Measurements from ENCODE around the gene MED23.

Gene MED23

GRCh38 chr6:131638013-131638412 lies 10.0 kb upstream of the MED23 start:
- no peak for DNase-seq

- no peak for DNase-seq
Measured at GRCh38 chr6:131636880-131637792, 9.1 kb upstream of the MED23 start, which contains the start of gene ENPP3. Gene ENPP3, plus strand, starts transcription at chr6:131637302. Its CDS starts 83 bp downstream, at chr6:131637385.

GRCh38 chr6:131635384-131636340 lies 7.6 kb upstream of the MED23 start:
- DNase-seq = no peak

GRCh38 chr6:131631625-131632289 lies 3.7 kb upstream of the MED23 start:
- DNase-seq = no peak

- no peak for DNase-seq
Measured at GRCh38 chr6:131629651-131630050, 1.6 kb upstream of the MED23 start.

- no peak for DNase-seq
Measured at GRCh38 chr6:131628726-131629125, 684 bp upstream of the MED23 start.

- DNase-seq = no peak
Measured at GRCh38 chr6:131615275-131615674, 12.8 kb downstream of the MED23 start.

GRCh38 chr6:131613296-131613925 lies 14.6 kb downstream of the MED23 start:
- DNase-seq = no peak

GRCh38 chr6:131602781-131603312 lies 25.2 kb downstream of the MED23 start:
- no peak for DNase-seq

- DNase-seq = no peak
Measured at GRCh38 chr6:131600716-131601115, 27.3 kb downstream of the MED23 start.

- no peak for DNase-seq
Measured at GRCh38 chr6:131597446-131597845, 30.6 kb downstream of the MED23 start.

GRCh38 chr6:131594074-131594473 lies 34.0 kb downstream of the MED23 start:
- DNase-seq = no peak

- no peak for DNase-seq
Measured at GRCh38 chr6:131592935-131593334, 35.1 kb downstream of the MED23 start.

GRCh38 chr6:131588643-131589042 lies 39.4 kb downstream of the MED23 start:
- no peak for DNase-seq

GRCh38 chr6:131587909-131588308 lies 40.1 kb downstream of the MED23 start:
- DNase-seq = no peak

- no peak for DNase-seq
Measured at GRCh38 chr6:131586543-131586942, 41.5 kb downstream of the MED23 start.

GRCh38 chr6:131581523-131581922 lies 46.5 kb downstream of the MED23 start:
- DNase-seq = peak; percentile 4

- DNase-seq = no peak
Measured at GRCh38 chr6:131575834-131576478, 52.1 kb downstream of the MED23 start.

GRCh38 chr6:131574686-131575085 lies 53.4 kb downstream of the MED23 start:
- DNase-seq = no peak

GRCh38 chr6:131574133-131574532 lies 53.9 kb downstream of the MED23 start:
- no peak for DNase-seq

GRCh38 chr6:131572686-131573415 lies 55.2 kb downstream of the MED23 start, which contains the start of gene ARG1:
Gene ARG1, plus strand, starts transcription at chr6:131573226. Its CDS starts 57 bp downstream, at chr6:131573283.
- DNase-seq = no peak

Measured in GF-D8 (cell line).